Measurements from ENCODE around the gene IGLL5.

The IGLL5 gene

GRCh38 chr22:22858559-22858937 is 29.1 kb upstream of the IGLL5 start:
- Histone ChIP-seq H3K9me3 (ENCODE audit: severe bottlenecking) (peaks cover 11% of the 10 kb centered on the region), H3K4me1 (ENCODE audit: insufficient read depth, poor library complexity, severe bottlenecking) (no peaks in the 10 kb centered on the region), H3K27ac (ENCODE audit: poor library complexity, severe bottlenecking) (no peak overlapping the region), H3K36me3 (ENCODE audit: low read depth) (no peaks in the 10 kb centered on the region), H3K27me3 (ENCODE audit: insufficient read depth, poor library complexity, severe bottlenecking) (peaks cover 20% of the 10 kb centered on the region), H3K4me3 (ENCODE audit: severe bottlenecking) (no peak overlapping the region)
- ATAC-seq (ENCODE audit: low read depth) (no peak), DNase-seq (ENCODE audit: low spot score) (no peak)
- no peak for TF ChIP-seq CTCF (IDR thresholded peaks at IDR 0.05; ENCODE audit: poor library complexity, severe bottlenecking)

DNA sequence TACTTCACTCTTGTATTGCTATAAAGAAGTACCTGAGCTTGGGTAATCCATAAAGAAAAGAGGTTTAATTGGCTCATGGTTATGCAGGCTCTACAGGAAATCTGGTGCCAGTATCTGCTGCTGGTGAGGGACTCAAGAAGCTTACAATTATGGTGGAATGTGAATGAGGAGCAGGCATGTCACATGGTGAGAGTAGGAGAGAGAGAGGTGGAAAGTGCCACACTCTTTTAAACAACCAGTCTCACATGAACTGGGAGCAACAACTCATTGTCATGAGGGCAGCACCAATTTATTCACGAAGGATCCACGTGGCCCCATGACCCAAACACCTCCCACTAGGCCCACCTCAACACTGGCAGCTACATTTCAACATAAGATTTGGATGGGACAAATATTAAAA is 24.6 kb upstream of the IGLL5 start:
- Histone ChIP-seq H3K27me3 (ENCODE audit: insufficient read depth, poor library complexity, severe bottlenecking) (peaks cover 21% of the 10 kb centered on the region), H3K4me3 (ENCODE audit: severe bottlenecking) (no peak overlapping the region), H3K4me1 (ENCODE audit: insufficient read depth, poor library complexity, severe bottlenecking) (no peaks in the 10 kb centered on the region)

DNA sequence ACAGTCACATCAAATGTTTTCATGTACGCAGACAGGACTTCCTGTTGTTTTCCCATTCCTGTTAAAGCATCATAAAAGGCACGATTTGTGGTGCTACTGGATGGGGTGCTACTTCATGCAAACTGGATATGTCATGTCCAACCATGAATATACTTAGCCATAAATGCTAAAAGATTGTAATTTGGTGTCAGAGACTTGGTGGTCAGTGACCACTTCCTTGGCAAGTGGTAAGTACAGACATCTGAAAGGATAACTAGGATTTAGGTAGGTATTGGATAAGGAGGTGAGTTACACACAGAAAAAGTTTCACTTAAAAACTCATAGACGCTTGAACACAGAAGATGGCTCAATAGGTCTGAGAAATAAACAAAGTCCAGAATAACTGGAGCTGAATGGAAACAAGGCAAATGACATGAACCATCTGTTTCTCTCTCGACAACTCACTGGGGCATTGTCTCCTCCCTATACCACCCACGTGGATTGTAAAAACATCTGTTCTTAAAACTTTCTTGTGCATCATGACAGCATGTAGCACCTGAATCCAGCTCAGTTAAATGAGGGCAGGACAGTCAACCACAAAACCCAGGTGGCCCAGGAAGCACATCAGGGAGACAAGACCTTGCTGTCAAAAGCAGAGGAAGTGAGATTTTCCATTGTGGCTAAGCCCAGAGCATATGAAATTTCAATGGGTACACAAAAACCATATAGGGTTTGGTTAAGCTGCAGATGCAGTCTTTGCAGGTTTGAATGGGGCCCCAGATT is 22.1 kb upstream of the IGLL5 start:
- peaks cover 7% of the 10 kb centered on the region for H3K9me3 ChIP-seq (ENCODE audit: severe bottlenecking)
- ATAC-seq (ENCODE audit: low read depth) (no peak), DNase-seq (ENCODE audit: low spot score) (no peak)
- H3K4me3 ChIP-seq (ENCODE audit: severe bottlenecking), result no peak overlapping the region
- no peak overlapping the region for H3K27ac ChIP-seq (ENCODE audit: poor library complexity, severe bottlenecking)
- peaks cover 9% of the 10 kb centered on the region for H3K27me3 ChIP-seq (ENCODE audit: insufficient read depth, poor library complexity, severe bottlenecking)
- H3K36me3 ChIP-seq (ENCODE audit: low read depth), result no peaks in the 10 kb centered on the region
- no peak for TF ChIP-seq CTCF (IDR thresholded peaks at IDR 0.05; ENCODE audit: poor library complexity, severe bottlenecking)
- no peaks in the 10 kb centered on the region for H3K4me1 ChIP-seq (ENCODE audit: insufficient read depth, poor library complexity, severe bottlenecking)

More for the DNA sequence above, 24.6 kb upstream of the IGLL5 start:
- Histone ChIP-seq H3K36me3 (ENCODE audit: low read depth) (no peaks in the 10 kb centered on the region), H3K9me3 (ENCODE audit: severe bottlenecking) (peaks cover 9% of the 10 kb centered on the region), H3K27ac (ENCODE audit: poor library complexity, severe bottlenecking) (no peak overlapping the region)
- no peak for TF ChIP-seq CTCF (IDR thresholded peaks at IDR 0.05; ENCODE audit: poor library complexity, severe bottlenecking)
- DNase-seq (ENCODE audit: low spot score) (no peak), ATAC-seq (ENCODE audit: low read depth) (no peak)

- H3K36me3 ChIP-seq (ENCODE audit: low read depth), result no peaks in the 10 kb centered on the region
- H3K4me3 ChIP-seq (ENCODE audit: severe bottlenecking), result no peak overlapping the region
- H3K27me3 ChIP-seq (ENCODE audit: insufficient read depth, poor library complexity, severe bottlenecking), result peaks cover 6% of the 10 kb centered on the region
- TF ChIP-seq CTCF (IDR thresholded peaks at IDR 0.05; ENCODE audit: poor library complexity, severe bottlenecking), result no peak
- ATAC-seq (ENCODE audit: low read depth) (no peak), DNase-seq (ENCODE audit: low spot score) (no peak)
- H3K9me3 ChIP-seq (ENCODE audit: severe bottlenecking), result peaks cover 7% of the 10 kb centered on the region
- no peaks in the 10 kb centered on the region for H3K4me1 ChIP-seq (ENCODE audit: insufficient read depth, poor library complexity, severe bottlenecking)
- H3K27ac ChIP-seq (ENCODE audit: poor library complexity, severe bottlenecking), result no peak overlapping the region
Measured at GRCh38 chr22:22866381-22867111, 21.1 kb upstream of the IGLL5 start.

Data from RWPE2 (cell line).